Activated T-helper 1 cell treated with anti-CD3 and anti-CD28 coated beads, Interleukin-12 subunit alpha, Interleukin-12 subunit beta, Interleukin-2, Interleukin-4 antibody, amounts not matched to agents 30 ng/mL and 10 ng/mL and 1 ng/mL, durations not matched to agents 14 hours and 24 hours and 36 hours (primary cell): Measurements from ENCODE around the gene ZNF205. TPM values are rescaled to one million over a fixed set of nuclear protein-coding genes. Genes with fewer than 3 reads are reported as not detected.
"Not testable (repeated sequence)": the region's sequence is repeated elsewhere in the genome, so short reads cannot be mapped to it uniquely, and the experiment has no call there.

ENCODE experiments used
- DNase-seq: peaks from one replicate; pipeline ENCODE4 v3.0.0; 2021; ENCODE audit warnings: low spot score
- H3K27ac Mint-ChIP-seq: one replicate; pipeline ENCODE4 v1.8.0; 2021; ENCODE audit warnings: mild to moderate bottlenecking, mixed read lengths
- H3K27me3 Mint-ChIP-seq: one replicate; pipeline ENCODE4 v1.8.0; 2022; ENCODE audit warnings: mild to moderate bottlenecking, moderate library complexity, mixed read lengths; ENCODE audit not compliant: insufficient read depth
- H3K36me3 Mint-ChIP-seq: one replicate; pipeline ENCODE4 v1.8.0; 2021; ENCODE audit warnings: low read depth, mixed read lengths
- H3K4me1 Mint-ChIP-seq: one replicate; pipeline ENCODE4 v1.8.0; 2021; ENCODE audit warnings: low read depth, mixed read lengths
- H3K4me3 Mint-ChIP-seq: one replicate; pipeline ENCODE4 v1.8.0; 2021; ENCODE audit warnings: mild to moderate bottlenecking, moderate library complexity, mixed read lengths
- H3K9me3 Mint-ChIP-seq: one replicate; pipeline ENCODE4 v1.8.0; 2021; ENCODE audit warnings: mixed read lengths
- intact Hi-C: fragments of 100-400 bp; cut with micrococcal nuclease; formaldehyde crosslinking; loops from one replicate; pipeline ENCODE4 v1.15.1; 2024
- total RNA-seq: library from RNA; stranded (reverse); gene quantifications from 2 replicates; pipeline ENCODE4 v1.2.3, GENCODE V29; 2022

ZNF205 gene
- total RNA-seq, 1 donor from 2014 or later: 0.39 TPM

- Mint-ChIP-seq H3K9me3 (no peaks in the 10 kb centered on the region), H3K27me3 (no peaks in the 10 kb centered on the region), H3K4me3 (peak overlapping the region; percentile 95), H3K36me3 (peaks cover 12% of the 10 kb centered on the region), H3K4me1 (peaks cover 21% of the 10 kb centered on the region), H3K27ac (peak overlapping the region; percentile 84)
- intact Hi-C loops: no loop called here
- DNase-seq: no peak
These were observed 22.8 kb downstream of the ZNF205 start for GRCh38 chr16:3135126-3135715.

GRCh38 chr16:3137267-3137666 is 24.9 kb downstream of the ZNF205 start:
- peaks cover 15% of the 10 kb centered on the region for H3K4me1 Mint-ChIP-seq
- H3K27ac Mint-ChIP-seq: no peak overlapping the region
- no peaks in the 10 kb centered on the region for H3K27me3 Mint-ChIP-seq
- DNase-seq: no peak
- intact Hi-C loops: no loop called here
- H3K9me3 Mint-ChIP-seq: no peaks in the 10 kb centered on the region
- H3K36me3 Mint-ChIP-seq: peaks cover 8% of the 10 kb centered on the region
- no peak overlapping the region for H3K4me3 Mint-ChIP-seq

GRCh38 chr16:3138342-3138741 is 26.0 kb downstream of the ZNF205 start:
- intact Hi-C loops: no loop called here
- Mint-ChIP-seq H3K4me1 (peaks cover 11% of the 10 kb centered on the region), H3K9me3 (no peaks in the 10 kb centered on the region), H3K36me3 (peaks cover 12% of the 10 kb centered on the region), H3K4me3 (no peak overlapping the region), H3K27me3 (no peaks in the 10 kb centered on the region), H3K27ac (no peak overlapping the region)
- no peak for DNase-seq

DNA sequence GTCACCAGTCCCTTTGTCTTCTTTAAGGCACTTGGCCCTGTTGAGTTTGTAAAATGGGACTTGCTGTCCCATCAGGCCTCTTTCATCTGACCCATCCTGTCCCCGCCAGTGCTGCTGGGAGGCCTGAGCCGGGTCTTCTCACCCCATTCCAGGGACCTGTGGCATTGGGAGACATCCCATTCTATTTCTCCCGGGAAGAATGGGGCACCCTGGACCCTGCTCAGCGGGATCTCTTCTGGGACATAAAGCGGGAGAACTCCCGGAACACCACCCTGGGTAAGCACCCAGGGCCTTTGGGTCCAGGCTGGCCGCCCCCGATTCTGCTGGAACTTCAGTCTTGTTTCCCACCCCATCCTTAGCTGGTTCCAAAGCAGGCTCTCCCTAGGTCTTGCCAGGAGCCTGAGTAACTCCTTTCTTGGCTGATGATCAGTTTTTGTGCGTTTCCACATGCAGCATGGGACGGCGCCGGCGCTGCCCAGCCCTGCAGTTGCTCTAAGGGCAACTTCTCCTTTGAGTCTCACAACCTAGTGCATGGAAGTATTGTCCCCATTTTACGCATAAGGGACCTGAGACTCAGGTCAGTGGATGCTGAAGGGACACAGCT is 26.5 kb downstream of the ZNF205 start:
- Mint-ChIP-seq H3K27me3 (no peaks in the 10 kb centered on the region), H3K27ac (no peak overlapping the region), H3K4me1 (peaks cover 11% of the 10 kb centered on the region), H3K36me3 (peaks cover 12% of the 10 kb centered on the region), H3K4me3 (no peak overlapping the region), H3K9me3 (no peaks in the 10 kb centered on the region)
- intact Hi-C loops: no loop called here
- DNase-seq: no peak

DNA sequence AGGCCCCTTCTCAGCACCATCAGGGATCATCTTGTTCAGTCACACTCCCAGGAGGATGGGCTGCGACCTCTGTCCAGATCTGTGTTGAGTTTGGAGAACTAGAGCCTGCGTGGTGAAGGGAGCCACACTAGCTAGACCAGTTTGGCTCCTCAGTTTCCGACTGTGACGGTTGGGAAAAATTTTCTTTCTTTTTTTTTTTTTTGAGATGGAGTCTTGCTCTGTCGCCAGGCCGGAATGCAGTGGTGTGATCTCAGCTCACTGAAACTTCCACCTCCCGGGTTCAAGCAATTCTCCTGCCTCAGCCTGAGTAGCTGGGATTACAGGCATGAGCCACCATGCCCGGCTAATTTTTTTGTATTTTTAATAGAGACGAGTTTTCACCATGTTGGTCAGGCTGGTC is 27.2 kb downstream of the ZNF205 start:
- H3K27ac Mint-ChIP-seq, DNase-seq, H3K9me3 Mint-ChIP-seq, H3K4me3 Mint-ChIP-seq, intact Hi-C loops, H3K27me3 Mint-ChIP-seq: not testable (repeated sequence)
- Mint-ChIP-seq H3K36me3 (peaks cover 12% of the 10 kb centered on the region), H3K4me1 (peaks cover 11% of the 10 kb centered on the region)

DNA sequence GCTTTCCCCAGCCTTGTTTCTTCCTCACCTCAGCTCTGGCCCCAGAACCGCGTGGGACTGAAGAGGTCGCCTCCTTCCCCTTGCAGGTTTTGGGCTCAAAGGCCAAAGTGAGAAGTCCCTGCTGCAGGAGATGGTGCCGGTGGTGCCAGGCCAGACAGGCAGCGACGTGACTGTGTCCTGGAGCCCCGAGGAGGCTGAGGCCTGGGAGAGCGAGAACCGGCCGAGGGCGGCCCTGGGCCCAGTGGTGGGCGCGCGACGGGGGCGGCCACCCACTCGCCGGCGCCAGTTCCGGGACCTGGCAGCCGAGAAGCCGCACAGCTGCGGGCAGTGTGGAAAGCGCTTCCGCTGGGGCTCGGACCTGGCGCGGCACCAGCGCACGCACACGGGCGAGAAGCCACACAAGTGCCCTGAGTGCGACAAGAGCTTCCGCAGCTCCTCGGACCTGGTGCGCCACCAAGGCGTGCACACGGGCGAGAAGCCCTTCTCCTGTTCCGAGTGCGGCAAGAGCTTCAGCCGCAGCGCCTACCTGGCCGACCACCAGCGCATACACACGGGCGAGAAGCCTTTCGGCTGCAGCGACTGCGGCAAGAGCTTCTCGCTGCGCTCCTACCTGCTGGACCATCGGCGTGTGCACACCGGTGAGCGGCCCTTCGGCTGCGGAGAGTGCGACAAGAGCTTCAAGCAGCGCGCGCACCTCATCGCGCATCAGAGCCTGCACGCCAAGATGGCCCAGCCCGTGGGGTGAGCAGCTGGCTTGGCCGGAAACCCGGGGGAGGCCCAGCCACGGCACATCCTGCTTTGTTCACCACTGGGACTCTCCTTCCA is 28.4 kb downstream of the ZNF205 start:
- Mint-ChIP-seq H3K9me3 (no peaks in the 10 kb centered on the region), H3K27ac (no peak overlapping the region), H3K27me3 (no peaks in the 10 kb centered on the region), H3K4me3 (no peak overlapping the region), H3K4me1 (peaks cover 5% of the 10 kb centered on the region), H3K36me3 (peaks cover 12% of the 10 kb centered on the region)
- intact Hi-C loops: no loop called here
- no peak for DNase-seq

GRCh38 chr16:3141781-3142311 is 29.5 kb downstream of the ZNF205 start:
- Mint-ChIP-seq H3K27me3 (peaks cover 3% of the 10 kb centered on the region), H3K9me3 (no peaks in the 10 kb centered on the region), H3K27ac (no peak overlapping the region), H3K4me1 (no peaks in the 10 kb centered on the region), H3K4me3 (no peak overlapping the region), H3K36me3 (peaks cover 10% of the 10 kb centered on the region)
- intact Hi-C loops: no loop called here
- DNase-seq: no peak

- H3K4me3 Mint-ChIP-seq: no peak overlapping the region
- DNase-seq: no peak
- peaks cover 3% of the 10 kb centered on the region for H3K27me3 Mint-ChIP-seq
- intact Hi-C loops: no loop called here
- no peaks in the 10 kb centered on the region for H3K9me3 Mint-ChIP-seq
- H3K27ac Mint-ChIP-seq: no peak overlapping the region
- no peaks in the 10 kb centered on the region for H3K4me1 Mint-ChIP-seq
- peaks cover 10% of the 10 kb centered on the region for H3K36me3 Mint-ChIP-seq
These were observed 29.9 kb downstream of the ZNF205 start for GRCh38 chr16:3142327-3142726.

DNA sequence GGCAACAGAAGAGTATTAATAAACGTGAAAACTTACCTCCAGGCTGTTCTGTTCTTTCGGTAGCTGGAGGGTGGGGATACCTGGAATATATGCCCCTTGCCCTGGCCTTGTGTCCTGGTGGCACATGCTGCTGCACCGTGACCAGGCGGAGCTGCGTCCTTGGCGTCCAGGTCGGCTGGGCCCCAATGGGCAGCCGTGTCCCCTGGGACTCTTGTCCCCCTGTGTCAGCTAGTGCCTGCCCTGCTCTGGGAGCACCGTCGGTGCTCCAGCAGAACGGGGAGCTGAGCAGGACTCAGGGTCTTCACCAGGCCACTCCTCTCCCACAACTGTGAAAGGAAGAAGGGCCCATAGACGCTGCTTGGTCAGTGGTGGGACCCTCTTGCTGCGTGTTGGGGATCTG is 30.4 kb downstream of the ZNF205 start:
- no peaks in the 10 kb centered on the region for H3K9me3 Mint-ChIP-seq
- no peak for DNase-seq
- H3K4me1 Mint-ChIP-seq: no peaks in the 10 kb centered on the region
- peaks cover 3% of the 10 kb centered on the region for H3K27me3 Mint-ChIP-seq
- no peak overlapping the region for H3K4me3 Mint-ChIP-seq
- no peak overlapping the region for H3K27ac Mint-ChIP-seq
- intact Hi-C loops: no loop called here
- H3K36me3 Mint-ChIP-seq: peaks cover 9% of the 10 kb centered on the region

DNA sequence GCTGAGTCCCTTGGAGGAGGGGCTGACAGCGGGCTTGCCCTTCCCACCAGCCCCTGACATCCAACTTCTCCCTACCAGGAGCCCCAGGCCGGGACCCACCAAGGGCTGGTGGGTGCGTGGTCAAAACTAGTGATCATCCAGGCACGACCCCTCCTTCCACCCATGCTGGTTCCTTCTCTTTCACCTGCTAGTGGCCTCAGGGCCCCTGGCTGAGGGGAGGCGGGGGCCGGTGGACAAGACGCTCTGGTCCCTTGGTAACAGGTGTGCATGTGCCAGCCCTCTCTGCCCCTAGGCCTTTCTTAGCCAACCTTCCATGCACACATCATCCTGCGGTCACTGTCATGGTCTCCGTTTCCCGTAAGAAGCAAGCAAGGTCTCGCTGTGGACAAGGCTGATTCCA is 30.8 kb downstream of the ZNF205 start:
- H3K36me3 Mint-ChIP-seq: peaks cover 8% of the 10 kb centered on the region
- DNase-seq: no peak
- H3K27me3 Mint-ChIP-seq: peaks cover 3% of the 10 kb centered on the region

DNA sequence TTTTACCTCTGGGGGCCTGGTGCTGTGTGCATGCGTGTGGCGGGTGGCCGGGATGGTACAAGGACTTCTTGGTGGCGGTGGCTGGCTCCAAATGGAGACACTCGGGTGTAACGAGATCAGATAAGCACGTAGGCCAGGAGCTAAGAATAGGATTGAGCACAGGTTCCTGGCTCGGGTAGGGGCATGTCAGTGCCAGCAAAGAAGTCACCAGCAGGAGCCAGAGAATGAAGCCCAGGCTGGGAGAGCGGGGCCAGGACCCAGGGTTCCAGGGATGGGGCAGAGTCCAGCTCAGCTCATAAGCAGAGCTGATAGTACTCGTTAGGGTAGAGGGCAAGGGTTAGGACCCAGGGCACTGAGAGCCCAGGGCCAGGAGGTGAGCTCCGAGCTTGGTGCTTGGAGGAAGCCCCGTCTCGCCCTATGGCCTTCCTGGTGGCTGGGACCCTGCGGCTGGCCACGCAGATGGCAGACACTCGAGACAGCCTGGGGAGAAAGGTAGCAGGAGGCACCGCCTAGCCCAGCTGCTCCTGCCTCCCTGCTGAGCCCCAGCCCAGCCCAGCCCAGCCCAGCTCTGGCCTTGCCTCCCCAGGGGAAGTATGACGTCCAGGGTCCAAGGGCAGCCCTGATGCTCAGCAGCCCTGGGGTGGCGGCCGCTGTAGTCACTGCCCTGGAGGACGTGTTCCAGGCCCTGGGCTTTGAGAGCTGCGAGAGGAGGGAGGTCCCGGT is 31.4 kb downstream of the ZNF205 start:
- no peaks in the 10 kb centered on the region for H3K9me3 Mint-ChIP-seq
- no peaks in the 10 kb centered on the region for H3K4me1 Mint-ChIP-seq
- no peak for DNase-seq
- H3K36me3 Mint-ChIP-seq: peaks cover 8% of the 10 kb centered on the region
- intact Hi-C loops: no loop called here
- peaks cover 3% of the 10 kb centered on the region for H3K27me3 Mint-ChIP-seq
- H3K4me3 Mint-ChIP-seq: no peak overlapping the region
- no peak overlapping the region for H3K27ac Mint-ChIP-seq

More for the DNA sequence above, 30.8 kb downstream of the ZNF205 start:
- intact Hi-C loops: no loop called here
- Mint-ChIP-seq H3K4me1 (no peaks in the 10 kb centered on the region), H3K4me3 (no peak overlapping the region), H3K9me3 (no peaks in the 10 kb centered on the region), H3K27ac (no peak overlapping the region)

DNA sequence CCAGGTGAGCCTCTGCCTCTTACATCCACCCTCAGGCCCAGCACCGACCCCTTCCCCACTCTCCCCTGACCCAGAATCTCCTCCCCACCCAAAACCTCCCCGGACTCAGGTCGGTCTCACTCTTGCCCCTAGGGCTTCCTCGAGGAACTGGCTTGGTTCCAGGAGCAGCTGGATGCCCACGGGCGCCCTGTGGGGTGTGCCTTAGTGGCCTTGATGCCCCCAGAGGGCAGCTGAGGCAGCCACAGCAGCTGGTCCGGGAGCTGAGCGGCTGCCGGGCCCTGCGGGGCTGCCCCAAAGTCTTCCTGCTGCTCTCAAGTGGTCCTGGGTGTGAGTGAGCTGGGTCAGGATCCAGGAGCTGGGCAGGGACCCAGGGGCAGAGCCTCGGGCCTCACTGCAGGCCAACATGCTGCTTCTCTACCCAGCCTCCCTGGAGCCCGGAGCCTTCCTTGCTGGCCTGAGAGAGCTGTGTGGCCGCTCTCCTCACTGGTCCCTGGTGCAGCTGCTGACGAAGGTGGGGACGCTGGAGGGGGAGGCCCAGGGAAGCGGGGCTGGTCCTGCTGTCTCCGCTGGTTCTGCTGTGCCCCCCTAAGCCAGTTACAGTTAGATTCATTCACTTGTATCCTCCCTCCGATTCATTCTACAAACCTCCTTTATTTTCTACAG is 32.1 kb downstream of the ZNF205 start:
- H3K4me1 Mint-ChIP-seq: no peaks in the 10 kb centered on the region

More for the DNA sequence above, 32.1 kb downstream of the ZNF205 start:
- intact Hi-C loops: no loop called here
- Mint-ChIP-seq H3K9me3 (no peaks in the 10 kb centered on the region), H3K27me3 (peaks cover 3% of the 10 kb centered on the region), H3K4me3 (no peak overlapping the region), H3K27ac (no peak overlapping the region), H3K36me3 (peaks cover 6% of the 10 kb centered on the region)
- DNase-seq: no peak
